Mesothelial cell of epicardium (in vitro differentiated cells): ENCODE results near the gene ING3. TPM values are rescaled to one million over a fixed set of nuclear protein-coding genes. Genes with fewer than 3 reads are reported as not detected.
A peak's percentile ranks its signal among the peaks of the same experiment; 100 is the strongest.

Experiments
- DNase-seq, 2 experiments: peaks; one replicate each; pipeline ENCODE4 v3.0.0; 2021; ENCODE audit warnings: low spot score in 2 of 2; ENCODE audit not compliant: unreplicated experiment in 2 of 2
- H3K27ac Mint-ChIP-seq: 2 replicates; pipeline ENCODE4 v1.8.0; 2021; ENCODE audit warnings: mixed read lengths
- H3K27me3 Mint-ChIP-seq: 2 replicates; pipeline ENCODE4 v1.8.0; 2021; ENCODE audit warnings: low read depth, mixed read lengths
- H3K36me3 Mint-ChIP-seq: 2 replicates; pipeline ENCODE4 v1.8.0; 2021; ENCODE audit warnings: mixed read lengths
- H3K4me1 Mint-ChIP-seq: 2 replicates; pipeline ENCODE4 v1.8.0; 2021; ENCODE audit warnings: mixed read lengths
- H3K4me3 Mint-ChIP-seq: 2 replicates; pipeline ENCODE4 v1.8.0; 2021; ENCODE audit warnings: mild to moderate bottlenecking, moderate library complexity, mixed read lengths
- H3K9me3 Mint-ChIP-seq: 2 replicates; pipeline ENCODE4 v1.8.0; 2021; ENCODE audit warnings: mixed read lengths
- CTCF ChIP-seq: fragments of 200-600 bp; sonication (generic); IDR thresholded peaks from one replicate; pipeline ENCODE4 v1.5.0; 2021; ENCODE audit warnings: antibody characterized with exemption; ENCODE audit not compliant: unreplicated experiment
- total RNA-seq: library from RNA; stranded (reverse); gene quantifications from 3 replicates; pipeline ENCODE4 v1.2.1, GENCODE V29; 2021

Gene ING3
- total RNA-seq, 1 donor from 2014 or later = 20.2 TPM

- H3K27ac Mint-ChIP-seq = no peak overlapping the region
- no peak overlapping the region for H3K4me3 Mint-ChIP-seq
- no peaks in the 10 kb centered on the region for H3K9me3 Mint-ChIP-seq
- no peak for DNase-seq
- H3K27me3 Mint-ChIP-seq = no peaks in the 10 kb centered on the region
- H3K36me3 Mint-ChIP-seq = no peaks in the 10 kb centered on the region
- TF ChIP-seq CTCF = no peak
- H3K4me1 Mint-ChIP-seq = peaks cover 16% of the 10 kb centered on the region
Observed at GRCh38 chr7:120920034-120920433, 30.5 kb upstream of the ING3 start.

GRCh38 chr7:120920591-120921274, 29.8 kb upstream of the ING3 start:
- TF ChIP-seq CTCF = no peak
- no peaks in the 10 kb centered on the region for H3K9me3 Mint-ChIP-seq
- no peaks in the 10 kb centered on the region for H3K27me3 Mint-ChIP-seq
- DNase-seq = no peak
- H3K4me3 Mint-ChIP-seq = no peak overlapping the region
- H3K27ac Mint-ChIP-seq = no peak overlapping the region
- no peaks in the 10 kb centered on the region for H3K36me3 Mint-ChIP-seq
- peaks cover 10% of the 10 kb centered on the region for H3K4me1 Mint-ChIP-seq

GRCh38 chr7:120924837-120925236, 25.7 kb upstream of the ING3 start:
- Mint-ChIP-seq H3K4me1 (peaks cover 20% of the 10 kb centered on the region), H3K9me3 (no peaks in the 10 kb centered on the region), H3K27ac (no peak overlapping the region), H3K27me3 (no peaks in the 10 kb centered on the region), H3K4me3 (no peak overlapping the region), H3K36me3 (no peaks in the 10 kb centered on the region)
- DNase-seq = no peak
- no peak for TF ChIP-seq CTCF

- Mint-ChIP-seq H3K27me3 (no peaks in the 10 kb centered on the region), H3K36me3 (no peaks in the 10 kb centered on the region), H3K27ac (no peak overlapping the region), H3K9me3 (no peaks in the 10 kb centered on the region), H3K4me1 (peaks cover 20% of the 10 kb centered on the region), H3K4me3 (no peak overlapping the region)
- no peak for TF ChIP-seq CTCF
- no peak for DNase-seq
Observed at GRCh38 chr7:120925392-120925791, 25.2 kb upstream of the ING3 start.

- H3K27ac Mint-ChIP-seq = peak overlapping the region; percentile 30
- no peak for DNase-seq
- TF ChIP-seq CTCF = no peak
- H3K4me1 Mint-ChIP-seq = peaks cover 15% of the 10 kb centered on the region
- no peaks in the 10 kb centered on the region for H3K9me3 Mint-ChIP-seq
- H3K4me3 Mint-ChIP-seq = no peak overlapping the region
- H3K27me3 Mint-ChIP-seq = no peaks in the 10 kb centered on the region
- H3K36me3 Mint-ChIP-seq = no peaks in the 10 kb centered on the region
Observed at GRCh38 chr7:120926943-120927346, 23.6 kb upstream of the ING3 start.
